ENCODE results near the gene FGD3.
A peak's percentile ranks its signal among the peaks of the same experiment; 100 is the strongest.
"Not testable (repeated sequence)": the region's sequence is repeated elsewhere in the genome, so short reads cannot be mapped to it uniquely, and the experiment has no call there.

The FGD3 gene

DNA sequence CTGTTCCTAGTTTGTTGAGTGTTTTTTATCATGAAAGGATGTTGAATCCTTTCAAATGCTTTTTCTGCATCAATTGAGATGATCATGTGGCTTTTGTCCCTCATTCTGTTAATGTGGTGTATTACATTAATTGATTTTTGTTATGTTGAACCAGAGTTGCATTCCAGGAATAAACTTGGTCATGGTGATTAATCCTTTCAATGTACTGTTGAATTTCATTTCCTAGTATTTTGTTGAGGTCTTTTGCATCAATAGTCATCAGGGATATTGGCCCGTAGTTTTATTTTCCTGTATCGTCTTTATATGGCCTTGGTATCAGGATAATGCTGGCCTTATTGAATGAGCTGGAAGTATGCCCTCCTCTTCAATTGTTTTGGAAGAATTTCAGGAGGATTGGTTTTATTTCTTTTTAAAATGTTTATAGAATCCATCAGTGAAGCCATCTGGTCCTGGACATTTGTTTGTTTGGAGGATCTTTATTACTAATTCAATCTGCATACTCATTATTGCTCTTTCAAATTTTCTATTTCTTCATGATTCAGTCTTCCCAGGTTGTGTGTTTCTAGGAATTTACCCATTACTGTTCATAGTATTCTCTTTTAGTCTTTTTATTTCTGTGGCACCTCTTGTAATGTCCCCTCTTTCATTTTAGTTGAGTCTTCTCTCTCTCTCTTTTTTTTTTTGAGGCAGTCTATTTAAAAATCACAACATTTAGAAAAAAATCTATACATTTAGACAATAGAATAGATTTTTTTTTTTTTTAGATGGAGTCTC, 32.1 kb downstream of the FGD3 start:
- no peak for DNase-seq

DNA sequence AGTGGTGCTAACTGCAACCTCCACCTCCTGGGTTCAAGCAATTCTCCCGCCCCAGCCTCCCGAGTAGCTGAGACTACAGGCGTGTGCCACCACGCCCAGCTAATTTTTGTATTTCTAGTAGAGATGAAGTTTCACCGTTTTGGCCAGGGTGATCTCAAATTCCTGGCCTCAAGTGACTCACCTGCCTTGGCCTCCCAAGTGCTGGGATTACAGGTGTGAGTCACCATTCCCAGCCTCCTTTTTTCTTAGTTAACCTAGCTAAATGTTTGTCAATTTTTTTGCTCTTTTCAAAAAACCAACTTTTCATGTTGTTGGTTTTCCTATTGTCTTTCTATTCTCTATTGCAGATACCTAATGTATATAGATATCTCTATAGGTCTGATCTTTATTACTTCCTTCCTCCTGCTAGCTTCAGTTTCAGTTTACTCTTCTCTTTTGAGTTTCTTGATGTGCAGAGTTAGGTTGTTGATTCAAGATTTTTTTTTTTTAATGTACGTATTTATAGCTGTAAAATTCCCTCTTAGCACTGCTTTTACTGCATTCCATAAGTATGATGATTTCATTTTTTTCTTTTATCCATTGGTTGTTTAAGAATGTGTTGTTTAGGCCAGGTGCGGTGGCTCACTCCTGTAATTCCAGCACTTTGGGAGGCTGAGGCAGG, 32.9 kb downstream of the FGD3 start:
- DNase-seq = no peak

DNA sequence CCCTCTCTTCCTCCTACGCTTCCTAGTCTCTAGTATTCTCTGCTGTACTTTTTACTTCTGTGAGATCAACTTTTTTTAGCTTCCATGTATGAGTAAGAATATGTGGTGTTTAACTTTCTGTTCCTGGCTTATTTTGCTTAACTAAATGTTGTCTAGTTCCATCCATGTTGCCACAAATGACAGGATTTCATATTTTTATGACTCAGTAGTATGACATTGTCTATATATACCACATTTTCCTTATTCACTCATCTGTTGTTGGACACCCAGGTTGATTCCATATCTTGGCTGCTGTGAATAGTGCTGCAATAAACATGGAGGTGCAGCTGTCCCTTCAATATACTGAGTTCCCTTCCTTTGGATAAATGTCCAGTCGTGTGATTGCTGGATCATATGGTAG, 34.8 kb downstream of the FGD3 start:
- DNase-seq = no peak

DNA sequence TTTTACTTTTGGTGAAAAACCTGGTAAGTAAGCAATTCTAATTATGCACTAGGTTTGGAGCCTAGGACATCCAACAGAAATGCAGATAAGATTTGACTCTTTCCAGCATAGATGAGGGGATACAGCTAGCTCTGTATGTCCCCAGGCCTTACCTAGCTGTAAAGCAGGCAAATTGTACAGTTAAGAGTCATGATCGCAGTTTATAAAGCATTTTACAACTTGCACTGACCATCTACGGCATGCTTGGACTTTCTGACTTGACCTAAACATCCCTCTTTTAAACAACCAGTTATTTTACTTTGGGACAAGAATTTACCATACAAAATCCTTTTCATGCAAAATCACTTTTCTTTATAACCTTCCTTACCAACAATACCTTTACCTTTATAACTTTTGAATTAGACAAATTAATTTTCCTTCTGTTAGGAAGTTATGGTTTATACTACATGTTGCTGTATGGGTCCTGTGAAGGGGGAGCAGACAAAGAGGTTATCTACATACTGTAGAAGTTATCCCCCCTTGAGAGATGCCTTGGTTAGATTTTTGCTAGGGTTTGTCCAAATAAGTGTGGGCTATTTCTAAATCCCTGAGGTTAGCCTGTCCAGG, 36.8 kb downstream of the FGD3 start:
- no peak for DNase-seq

DNA sequence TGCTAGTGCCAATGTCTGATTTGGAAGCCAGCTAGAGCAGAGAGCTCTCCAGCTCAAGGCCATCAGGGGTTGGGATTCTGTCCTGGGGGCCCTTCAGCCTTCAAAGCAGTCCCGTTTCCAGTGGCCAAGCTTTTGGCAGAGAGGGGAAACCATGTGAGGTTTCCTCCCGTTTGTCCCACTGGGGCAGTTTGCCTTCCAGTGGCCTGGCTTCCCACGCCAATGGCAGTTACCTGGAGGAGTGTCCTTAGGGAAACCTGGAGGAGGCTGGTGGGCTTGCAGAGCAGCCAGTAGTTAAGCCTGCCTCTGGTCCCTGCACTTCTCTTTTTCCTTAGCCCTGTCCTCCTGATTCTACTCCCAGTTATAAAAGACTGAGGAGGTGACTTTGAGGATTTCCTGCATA, 37.7 kb downstream of the FGD3 start:
- no peak for DNase-seq

DNA sequence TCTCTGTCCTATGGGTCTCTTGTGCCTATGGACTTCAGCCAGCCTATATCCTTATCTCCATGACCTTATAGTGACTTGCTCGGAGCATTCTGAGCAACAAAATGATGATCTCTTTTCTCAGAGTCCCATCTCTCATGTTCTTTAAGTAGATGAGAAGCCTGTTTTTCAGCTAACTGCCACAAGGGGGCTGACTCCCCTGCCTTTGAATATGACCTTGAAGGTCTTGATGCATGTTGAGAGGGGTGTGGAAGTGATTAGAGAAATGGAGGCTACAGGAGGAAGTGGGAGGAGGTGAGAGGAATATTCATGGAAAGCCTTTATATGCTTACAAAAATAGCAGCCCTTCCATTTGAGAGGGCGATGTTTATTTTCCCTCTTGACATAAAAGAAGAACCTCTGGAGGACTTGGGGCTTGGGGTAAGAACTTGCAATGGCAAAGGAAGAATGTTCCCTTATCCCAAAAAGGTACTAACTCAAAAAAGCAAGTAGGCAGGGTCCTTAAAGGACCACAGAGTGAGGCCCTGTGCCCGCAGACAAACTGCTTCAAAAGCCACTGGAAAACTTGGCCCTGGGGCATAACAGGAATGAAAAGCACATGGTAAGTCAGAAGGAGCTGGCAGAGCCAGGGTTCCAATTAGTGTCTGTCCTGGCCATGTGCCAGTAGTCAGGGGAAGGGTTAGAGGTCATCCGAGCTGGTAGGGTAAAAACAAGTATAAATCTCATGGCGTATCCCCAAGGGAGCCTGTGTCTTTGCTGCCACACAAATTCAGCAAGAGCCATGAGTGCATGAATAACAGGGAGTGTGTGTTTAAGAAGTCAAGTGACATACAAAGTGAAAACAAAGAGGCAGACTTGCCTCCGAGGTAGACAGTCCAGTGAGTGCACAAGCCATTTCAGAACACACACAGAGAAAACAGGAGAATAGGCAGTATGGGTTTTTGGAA, 39.1 kb downstream of the FGD3 start:
- DNase-seq = peak; percentile 62

DNA sequence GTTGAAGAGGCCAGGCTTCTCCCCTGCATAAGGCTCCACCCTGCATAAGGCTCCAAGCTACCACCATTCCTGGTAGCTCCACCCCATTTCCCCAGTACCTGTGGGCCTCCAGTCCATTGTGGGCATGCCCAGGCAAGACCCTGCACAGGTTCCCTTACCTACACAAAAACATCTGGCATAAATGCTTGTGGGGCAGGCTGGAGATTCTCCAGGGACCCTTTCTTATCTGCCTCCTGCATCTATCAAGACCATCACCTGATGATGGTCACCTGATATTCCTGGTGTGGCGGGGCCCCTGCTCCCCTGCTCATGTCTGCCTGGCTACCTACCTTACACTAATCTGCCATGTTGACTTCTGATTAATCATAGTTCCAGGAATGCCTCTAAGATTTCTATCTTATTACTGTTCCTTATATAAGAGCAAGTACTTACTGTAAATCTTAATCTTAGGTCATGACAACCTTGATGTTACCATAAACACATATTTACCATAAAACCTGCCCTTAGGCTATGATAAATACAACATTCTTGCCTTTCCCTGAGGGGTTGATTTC, 41.0 kb downstream of the FGD3 start:
- no peak for DNase-seq

DNA sequence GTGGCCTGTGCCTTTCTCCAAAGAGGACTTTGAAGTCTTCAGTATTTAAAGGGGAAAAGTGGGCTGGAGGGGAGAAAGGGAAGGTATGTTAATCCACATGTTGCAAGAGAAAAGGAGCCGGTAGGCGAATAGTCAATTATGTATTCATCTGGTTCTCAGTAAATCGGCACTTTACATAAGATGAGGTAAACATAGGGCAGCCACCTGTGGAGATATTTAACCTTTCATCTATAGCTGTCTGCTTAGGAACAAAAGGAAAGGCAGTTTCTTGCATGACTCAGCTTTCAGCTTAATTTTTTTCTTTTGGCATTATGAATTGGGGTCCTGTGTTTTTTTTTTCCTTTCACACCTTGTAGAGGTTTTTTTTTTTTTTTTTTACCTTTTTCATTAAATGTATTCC, 42.2 kb downstream of the FGD3 start:
- no peak for DNase-seq

DNA sequence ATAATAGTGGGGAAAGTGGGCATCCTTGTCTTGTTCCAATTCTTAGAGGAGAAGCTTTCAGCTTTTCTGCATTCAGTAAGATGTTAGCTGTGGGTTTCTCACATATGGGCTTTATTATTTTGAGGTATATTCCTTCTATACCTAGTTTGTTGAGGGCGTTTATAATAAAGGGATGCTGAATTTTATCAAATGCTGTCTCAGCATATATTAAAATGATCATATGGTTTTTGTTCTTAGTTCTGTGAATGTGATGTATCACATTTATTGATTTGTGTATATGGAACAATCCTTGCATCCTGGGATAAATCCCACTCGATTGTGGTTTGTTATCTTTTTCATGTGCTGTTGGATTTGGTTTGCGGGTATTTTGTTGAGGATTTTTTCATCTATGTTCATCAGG, 43.1 kb downstream of the FGD3 start:
- no peak for DNase-seq

DNA sequence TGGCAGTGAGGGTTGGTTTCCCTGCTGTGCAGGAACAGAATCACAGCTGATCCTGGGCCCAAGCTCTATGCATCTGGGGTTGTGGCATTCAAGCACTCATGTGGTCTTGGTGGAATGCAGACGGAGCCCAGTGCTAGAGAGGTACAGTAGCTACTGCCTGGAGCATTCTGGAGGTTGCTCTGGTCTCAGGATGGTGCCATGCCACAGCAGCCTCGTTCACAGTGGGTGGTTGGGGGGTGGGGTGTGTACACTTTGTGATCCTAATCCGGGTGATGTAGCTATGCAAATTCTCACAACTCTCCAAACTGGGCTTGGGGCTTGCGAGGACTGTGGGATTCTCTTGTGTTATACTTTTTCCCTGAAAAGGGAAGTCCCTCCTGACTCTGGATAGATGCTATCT, 45.2 kb downstream of the FGD3 start:
- no peak for DNase-seq

DNA sequence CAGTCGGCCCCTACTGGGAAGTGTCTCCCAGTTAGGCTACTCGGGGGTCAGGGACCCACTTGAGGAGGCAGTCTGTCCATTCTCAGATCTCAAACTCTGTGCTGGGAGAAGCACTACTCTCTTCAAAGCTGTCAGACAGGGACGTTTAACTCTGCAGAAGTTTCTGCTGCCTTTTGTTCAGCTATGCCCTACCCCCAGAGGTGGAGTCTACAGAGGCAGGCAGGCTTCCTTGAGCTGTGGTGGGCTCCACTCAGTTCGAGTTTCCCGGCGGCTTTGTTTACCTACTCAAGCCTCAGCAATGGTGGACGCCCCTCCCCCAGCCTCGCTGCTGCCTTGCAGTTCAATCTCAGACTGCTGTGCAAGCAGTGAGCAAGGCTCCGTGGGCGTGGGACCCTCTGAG, 51.5 kb downstream of the FGD3 start:
- DNase-seq = not testable (repeated sequence)

DNA sequence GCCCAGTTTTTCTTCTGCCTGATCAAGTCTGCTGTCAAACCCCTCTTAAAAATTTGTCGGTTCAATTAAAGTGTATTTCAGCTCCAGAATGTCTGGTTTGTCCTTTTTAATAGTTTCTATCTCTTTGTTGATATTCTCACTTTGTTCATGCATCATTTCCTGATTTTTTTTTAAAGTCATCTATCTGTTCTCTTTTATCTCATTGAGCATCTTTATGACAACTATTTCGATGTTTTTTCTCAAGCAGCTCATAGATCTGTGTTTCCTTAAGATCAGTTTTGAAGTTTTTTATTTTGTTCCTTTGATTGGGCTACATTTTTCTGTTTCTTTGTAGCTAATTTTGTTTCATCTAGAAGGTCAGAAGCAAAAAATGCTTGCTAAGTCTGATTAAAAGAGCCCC, 53.7 kb downstream of the FGD3 start:
- no peak for DNase-seq

DNA sequence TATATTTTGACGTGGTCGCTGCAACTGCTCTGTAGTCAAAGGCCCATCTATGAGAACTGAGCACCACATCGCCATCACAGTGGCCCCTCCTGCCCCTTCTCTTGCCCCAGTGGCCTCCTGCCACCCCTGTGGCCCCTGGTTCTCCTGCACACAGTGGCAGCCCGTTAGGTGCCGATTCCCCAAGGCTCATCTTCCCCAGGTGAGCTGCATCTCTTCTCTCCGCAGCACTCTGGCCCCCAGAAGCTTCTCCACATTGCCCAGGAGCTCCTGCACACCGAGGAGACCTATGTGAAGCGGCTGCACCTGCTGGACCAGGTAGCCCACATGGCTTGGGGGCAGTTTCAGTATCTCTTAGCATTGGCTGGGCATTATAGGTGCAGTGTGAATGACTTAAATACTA, 55.4 kb downstream of the FGD3 start:
- no peak for DNase-seq

DNA sequence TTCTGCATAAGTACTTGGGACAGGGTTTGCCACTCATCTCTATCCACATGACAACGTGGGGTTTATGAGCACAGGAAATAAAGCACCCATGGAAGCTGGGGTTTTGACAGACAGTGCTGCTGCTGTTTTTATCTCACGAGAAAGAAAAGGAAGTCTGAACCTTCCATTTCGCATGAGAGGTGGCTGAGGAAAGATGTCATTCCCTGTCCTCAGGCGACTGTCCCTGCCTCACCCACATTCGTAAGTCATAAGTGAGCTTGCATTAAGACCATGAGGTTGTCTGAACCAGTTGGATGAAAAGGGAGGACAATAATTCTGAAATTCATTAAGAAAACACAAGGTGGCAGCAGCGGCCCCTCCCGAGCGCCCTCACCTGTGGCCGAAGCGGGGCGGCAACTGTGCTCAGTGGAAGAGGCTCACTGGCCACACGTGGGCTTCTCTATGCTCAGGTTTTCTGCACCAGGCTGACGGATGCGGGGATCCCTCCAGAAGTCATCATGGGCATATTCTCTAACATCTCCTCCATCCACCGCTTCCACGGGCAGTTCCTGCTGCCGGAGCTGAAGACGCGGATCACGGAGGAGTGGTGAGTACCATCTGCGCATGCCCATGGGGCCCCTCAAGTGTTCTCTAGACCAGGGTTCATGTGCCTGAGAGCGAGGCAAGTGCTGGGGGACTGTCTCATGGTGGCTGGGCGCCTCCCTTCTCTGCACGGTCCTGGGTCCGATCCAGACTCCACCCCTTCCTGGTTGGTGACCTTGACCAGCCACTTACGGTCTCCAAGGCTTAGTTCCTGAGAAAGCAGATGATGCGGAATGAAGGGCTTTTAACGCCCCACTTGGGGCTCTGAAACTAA, 56.5 kb downstream of the FGD3 start:
- peak; percentile 62 for DNase-seq

DNA sequence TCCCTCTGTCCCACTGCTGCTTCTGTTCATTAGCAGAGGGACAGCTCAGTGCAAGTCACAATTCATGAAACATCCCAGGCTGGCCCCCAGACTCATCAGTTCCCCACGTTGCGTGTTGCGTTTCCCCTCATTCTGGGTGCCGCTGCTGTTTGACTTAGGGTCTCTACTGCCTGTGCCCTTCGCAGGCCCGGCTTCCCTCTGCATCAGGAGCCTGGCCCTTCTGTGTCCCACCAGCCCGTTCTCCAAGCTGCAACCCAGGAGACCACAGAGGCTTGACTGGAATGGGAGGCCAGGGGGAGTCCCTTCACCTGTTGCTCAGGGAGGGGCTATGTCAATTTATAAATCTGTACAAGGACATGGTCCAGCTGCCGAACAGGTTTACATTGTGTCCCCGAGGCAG, 57.2 kb downstream of the FGD3 start:
- no peak for DNase-seq

DNA sequence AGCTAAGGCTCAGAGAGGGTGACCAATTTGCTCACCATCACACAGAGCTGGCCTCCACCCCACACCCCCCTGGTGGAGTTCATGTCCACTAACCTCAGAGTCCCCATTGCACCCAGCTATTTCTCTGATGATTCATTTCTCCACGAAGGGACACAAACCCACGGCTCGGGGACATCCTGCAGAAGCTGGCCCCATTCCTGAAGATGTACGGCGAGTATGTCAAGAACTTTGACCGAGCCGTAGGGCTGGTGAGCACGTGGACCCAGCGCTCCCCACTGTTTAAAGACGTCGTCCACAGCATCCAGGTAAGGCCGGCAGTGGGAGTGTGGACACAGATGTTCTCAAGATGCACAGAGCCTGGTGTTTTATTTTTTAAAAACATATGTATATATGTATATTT, 58.6 kb downstream of the FGD3 start:
- no peak for DNase-seq

DNA sequence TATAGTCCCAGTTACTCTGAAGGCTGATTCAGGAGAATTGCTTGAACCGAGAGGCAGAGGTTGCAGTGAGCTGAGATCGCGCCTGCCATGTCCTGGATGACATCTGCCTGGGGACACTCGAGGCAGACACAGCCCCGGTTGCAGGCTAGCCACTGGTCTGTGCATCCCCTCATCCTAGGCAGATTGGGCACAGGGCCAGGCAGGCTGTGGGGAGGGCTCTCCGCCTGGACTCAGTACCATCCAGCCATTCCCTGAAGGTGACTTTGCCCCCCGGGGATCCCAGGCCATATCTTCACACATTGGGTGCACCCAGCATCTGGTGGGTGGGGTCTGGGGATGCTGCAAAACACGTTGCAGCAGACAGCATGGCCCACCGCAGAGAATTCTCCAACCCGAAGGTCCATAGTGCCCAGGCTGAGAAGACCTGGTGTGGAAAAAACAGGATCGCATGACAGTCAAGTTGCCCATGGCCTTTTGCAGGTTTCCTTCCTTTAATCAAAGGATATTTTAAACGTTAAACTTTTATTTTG, 60.3 kb downstream of the FGD3 start:
- no peak for DNase-seq

DNA sequence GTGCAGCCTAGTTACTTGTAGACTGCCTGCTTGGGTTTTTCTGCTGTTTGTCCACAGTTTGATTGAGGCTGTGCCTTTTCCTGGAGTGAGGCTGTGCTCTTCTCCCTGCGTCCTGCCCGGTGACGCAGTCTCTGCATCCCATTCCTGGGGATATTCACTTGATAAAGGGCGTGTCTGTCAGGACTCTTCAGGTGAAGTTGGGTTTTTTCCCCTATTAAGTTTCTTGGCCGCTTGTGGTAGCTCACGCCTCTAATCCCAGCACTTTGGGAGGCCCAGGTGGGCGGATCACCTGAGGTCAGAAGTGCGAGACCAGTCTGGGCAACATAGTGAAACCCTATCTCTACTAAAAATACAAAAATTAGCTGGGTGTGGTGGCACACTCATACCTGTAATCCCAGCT, 61.1 kb downstream of the FGD3 start:
- DNase-seq = no peak

DNA sequence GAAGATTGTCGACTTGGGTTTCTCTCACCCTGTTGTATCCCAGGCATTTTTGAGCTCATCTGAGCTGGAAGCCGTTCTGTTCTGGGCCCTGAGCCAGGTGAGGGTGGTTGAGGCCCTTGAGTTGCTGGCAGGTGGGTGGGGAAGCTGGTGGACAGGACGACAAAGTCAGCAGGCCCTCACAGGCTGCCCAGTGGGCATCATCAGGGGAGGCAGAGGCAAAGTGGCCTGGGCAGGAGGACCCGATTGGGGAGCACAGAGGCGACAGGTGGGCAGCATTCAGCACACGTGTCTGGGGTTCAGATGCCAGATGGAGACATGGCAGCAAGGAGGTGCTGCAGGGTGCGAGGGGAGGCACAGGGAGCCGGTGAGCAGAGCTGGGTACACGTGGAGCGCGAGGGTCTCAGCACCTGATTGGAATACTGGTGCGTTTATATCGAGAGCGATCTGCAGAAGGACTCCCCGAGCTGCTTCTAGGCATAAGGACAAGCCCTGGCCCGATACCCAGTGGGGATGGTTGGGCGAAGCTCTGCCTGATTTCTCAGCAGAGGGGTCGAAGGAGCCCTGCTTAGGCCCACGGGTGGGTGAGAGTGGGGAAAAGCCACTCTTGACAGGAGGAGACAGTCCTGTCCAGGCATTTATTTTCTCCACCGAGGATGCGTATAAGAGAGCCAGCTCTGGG, 62.2 kb downstream of the FGD3 start:
- no peak for DNase-seq

DNA sequence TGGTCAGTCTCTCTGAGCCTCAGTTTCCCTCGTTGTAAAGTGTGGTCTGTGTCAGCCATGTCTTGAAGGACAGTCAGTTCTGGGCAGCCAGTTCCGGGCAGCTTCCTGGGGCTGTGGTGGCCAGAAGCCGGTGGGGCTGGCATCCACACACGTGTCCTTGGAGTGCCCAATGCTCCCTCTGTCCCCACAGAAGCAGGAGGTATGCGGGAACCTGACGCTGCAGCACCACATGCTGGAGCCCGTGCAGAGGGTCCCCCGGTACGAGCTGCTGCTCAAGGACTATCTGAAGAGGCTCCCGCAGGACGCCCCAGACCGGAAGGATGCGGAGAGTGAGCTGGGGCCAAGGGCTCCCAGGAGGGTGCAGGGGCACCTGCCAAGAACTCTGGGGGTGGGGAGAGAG, 62.7 kb downstream of the FGD3 start:
- DNase-seq = no peak

DNA sequence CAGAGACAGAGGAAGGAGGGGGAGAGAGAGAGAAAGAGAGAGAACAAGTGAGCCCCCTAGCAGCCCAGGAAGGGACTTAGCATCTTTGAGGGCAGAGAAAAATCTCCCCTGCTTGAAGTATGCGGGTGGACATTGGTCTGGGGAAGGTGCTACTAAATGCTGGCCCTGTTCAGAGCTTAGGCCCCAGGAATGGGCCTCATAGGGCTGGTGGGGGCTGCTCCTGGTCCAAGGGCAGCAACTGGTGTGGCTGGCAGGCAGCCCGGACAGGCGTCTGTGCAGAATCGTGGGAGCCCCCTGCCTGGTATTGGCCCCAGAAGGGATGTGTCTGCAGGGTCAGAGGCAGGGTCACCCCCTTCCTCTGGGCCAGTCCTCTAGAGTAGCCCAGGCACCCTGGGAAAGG, 63.4 kb downstream of the FGD3 start:
- DNase-seq = no peak
